Stimulated activated CD8-positive, alpha-beta memory T cell treated with anti-CD3 and anti-CD28 coated beads, Interleukin-7, amount 100 ng/mL, for 24 hours (primary cell): ENCODE measurements around the gene ODAD4.

Experiments
- DNase-seq: peaks from one replicate; pipeline ENCODE4 v3.0.0-alpha.2; 2020; ENCODE audit warnings: low read depth

ODAD4 gene, protein sequence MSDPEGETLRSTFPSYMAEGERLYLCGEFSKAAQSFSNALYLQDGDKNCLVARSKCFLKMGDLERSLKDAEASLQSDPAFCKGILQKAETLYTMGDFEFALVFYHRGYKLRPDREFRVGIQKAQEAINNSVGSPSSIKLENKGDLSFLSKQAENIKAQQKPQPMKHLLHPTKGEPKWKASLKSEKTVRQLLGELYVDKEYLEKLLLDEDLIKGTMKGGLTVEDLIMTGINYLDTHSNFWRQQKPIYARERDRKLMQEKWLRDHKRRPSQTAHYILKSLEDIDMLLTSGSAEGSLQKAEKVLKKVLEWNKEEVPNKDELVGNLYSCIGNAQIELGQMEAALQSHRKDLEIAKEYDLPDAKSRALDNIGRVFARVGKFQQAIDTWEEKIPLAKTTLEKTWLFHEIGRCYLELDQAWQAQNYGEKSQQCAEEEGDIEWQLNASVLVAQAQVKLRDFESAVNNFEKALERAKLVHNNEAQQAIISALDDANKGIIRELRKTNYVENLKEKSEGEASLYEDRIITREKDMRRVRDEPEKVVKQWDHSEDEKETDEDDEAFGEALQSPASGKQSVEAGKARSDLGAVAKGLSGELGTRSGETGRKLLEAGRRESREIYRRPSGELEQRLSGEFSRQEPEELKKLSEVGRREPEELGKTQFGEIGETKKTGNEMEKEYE

DNA sequence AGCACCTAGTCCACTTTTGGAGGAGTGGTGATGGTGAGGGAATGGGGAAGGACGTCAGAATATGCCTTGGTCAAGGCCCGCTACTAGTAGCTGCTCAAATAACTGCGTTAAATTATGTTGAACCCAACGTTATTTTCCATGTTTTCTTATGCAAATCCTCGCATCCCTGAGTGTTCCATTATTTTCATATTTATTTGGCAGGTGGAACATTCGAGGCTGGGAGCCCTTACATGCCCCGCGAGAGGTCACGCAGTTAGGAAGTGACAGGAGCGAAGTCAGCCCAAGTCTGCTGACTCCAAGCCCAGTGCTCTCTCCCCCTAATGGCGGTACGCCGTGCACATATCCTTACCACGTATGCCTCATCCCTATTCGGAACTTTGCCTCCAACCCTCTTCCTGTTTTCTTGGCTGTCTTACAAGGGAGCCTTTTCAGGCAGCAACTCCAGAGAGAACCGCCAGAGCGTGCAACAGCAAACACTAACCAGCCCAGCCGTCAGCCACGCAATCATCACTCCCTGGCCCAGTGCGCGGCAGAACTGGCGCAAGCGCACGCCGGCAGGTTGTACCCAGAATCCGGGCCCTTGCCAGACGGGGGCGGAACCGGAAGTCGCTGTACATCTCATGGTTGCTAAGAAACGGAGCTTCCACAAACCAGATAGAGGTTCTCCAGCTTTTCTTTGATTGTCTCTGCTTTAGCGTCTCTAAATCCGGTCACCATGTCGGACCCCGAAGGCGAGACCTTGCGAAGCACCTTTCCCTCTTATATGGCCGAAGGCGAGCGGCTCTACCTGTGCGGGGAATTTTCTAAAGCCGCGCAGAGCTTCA is at the start of gene ODAD4:
ODAD4 (plus strand) TSS at position 609 of the 824 bp plus-strand sequence; CDS start at position 716, 107 bp downstream.
- peak; percentile 96 for DNase-seq

DNA sequence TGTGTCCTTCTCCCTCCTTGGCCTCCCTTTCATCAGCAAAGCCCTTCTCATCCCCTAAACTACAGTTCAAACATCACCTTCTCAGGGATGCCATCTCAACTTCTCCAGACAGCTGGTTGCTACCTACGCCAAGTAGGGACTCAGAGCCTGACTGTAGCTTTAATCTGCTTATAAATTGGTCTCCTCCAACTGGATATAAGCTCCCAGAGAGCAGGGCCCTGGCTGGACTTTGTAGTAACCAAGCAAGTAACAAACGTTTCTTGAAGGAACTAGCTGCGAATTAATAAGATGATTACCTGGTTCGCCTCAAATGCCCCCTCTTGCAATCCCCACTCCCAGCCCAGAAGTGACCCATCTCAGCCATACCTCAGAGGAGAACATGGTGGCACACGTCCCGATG is 47.7 kb upstream of the ODAD4 start:
- no peak for DNase-seq

DNA sequence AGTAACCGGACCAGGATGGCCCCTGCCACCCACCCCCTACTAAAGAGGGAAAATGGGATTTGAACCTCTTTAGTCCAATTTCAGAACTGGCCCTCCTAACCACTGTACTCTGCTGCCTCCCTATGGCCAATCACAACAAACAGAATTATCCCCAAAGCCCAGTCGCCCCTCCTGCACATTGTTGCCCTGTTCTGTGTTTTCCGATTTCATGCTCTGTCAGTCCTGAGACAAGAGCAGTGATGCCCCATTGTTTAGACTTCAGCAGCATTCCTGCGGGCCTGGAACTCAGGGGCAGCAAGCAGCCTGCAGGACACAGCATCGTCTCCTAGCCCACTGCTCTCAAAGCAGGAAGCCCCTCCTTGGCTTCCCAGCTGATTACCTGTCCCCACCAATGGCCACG is 44.7 kb upstream of the ODAD4 start:
- no peak for DNase-seq

DNA sequence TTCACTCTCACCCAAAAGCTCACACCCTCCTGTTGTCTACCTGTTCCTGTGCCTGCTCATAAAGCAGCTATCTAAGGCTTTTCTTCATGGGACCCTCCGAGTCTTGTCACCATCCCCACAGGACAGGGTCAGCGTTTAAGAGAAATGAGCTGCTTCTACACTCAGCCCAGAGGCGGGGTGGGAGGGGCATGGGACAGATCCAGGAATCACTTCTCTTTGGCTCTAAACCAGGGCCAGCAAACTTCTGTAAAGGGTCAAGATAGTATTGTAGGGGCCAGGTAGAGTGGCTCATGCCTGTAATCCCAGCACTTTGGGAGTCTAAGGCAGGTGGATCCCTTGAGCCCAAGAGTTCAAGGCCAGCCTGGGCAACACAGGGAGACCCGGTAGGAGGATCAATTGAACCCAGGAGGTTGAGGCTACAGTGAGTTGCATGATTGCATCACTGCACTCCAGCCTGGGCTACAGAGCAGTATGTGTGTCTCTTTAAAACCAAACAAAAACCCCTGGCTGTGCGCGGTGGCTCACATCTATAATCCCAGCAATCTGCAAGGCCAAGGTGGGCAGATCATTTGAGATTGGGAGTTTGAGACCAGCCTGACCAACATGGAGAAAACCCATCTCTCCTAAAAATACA is 42.0 kb upstream of the ODAD4 start:
- DNase-seq = no peak

DNA sequence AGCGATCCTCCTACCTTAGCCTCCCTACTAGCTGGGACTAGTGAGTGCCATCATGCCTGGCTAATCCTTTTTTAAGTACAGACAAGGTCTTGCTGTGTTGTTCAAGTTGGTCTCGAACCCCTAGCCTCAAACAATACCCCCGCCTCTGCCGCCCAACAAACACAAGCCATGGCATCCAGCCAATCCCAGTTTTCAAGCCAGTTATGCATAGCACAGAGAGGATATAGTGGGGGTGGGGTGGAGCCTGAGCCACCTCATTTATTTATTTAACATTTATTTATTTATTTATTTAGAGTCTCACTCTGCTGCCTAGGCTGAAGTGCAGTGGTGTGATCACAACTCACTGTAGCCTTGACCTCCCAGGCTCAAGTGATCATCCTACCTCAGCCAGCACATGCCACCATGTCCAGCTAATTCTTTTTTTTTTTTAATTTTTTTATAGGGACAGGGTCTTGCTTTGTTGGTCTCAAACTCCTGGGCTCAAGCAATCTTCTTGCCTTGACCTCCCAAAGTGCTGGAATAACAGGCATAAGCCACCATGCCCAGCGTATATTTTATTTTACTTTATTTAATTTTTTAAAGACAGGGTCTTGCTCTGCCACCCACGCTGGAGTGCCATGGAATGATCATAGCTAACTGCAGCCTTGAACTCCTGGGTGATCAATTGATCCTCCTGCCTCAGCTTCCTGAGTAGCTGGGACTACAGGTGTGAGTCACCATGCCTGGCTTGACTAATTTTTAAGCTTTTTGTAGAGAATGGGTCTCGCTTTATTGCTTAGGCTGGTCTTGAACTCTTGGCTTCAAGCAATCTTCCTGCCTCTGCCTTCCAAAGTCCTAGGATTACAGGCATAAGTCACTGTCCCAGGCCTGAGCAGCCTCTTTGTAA is 39.0 kb upstream of the ODAD4 start:
- DNase-seq = no peak

DNA sequence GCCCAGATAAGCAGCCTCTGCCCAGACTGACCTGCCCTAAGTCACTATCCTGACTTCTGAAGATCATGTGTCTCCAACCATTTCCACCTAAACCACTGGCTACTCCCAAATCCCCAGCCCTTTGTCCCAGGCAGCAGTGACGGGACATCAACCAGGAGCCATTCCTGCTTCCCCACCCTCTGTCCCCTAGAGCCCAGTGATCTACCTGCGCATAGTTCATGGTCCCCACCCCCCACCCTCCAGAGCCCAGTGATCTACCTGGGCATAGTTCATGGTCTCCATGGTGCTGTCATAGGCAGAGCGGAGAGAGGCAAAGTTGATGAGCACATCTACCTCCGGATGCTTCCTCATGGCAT is 38.4 kb upstream of the ODAD4 start:
- no peak for DNase-seq

DNA sequence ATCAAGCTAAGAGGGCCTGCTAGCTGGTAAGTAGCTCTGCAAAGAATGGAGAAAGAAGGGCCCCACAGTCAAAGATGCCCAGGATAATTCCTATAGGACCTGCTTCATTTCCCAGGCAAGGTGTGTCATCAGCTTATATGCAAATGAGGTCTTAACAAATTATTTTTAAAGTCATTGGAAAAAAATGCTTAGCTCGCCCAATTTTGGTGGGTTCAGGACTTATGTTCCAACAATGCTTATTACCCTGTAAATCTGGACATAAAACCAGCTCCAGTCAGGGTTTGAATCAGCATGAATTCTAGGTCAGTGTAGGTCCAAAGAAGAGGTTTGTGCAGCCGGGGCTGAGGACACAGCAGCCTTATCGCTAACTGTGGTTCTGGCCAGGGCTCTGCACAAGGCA is 37.0 kb upstream of the ODAD4 start:
- no peak for DNase-seq

DNA sequence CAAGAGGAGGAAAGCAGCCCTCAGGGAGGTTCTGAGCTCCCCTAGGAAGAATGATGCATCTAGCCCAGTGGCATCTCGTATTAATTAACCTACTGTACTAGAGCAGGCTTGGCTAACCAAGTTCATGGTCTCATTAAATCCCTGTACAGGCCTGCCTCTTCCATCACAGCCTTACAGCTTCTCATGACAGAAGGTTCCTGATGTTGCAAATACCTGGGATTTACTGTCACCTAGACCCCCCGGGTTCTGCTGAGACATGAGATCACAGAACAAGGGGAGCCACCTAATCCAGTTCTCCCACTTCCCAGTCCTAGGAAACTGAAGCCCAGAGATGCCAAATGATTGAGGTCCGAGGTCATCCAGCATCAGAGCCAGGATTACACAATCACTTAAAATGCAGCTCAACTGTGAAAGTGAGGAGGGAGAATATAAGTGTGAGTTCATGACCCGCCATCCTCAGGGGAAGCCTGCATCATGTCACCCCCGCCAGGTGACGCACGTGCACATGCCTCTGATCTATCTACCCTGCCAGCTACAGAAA is 35.6 kb upstream of the ODAD4 start:
- no peak for DNase-seq

DNA sequence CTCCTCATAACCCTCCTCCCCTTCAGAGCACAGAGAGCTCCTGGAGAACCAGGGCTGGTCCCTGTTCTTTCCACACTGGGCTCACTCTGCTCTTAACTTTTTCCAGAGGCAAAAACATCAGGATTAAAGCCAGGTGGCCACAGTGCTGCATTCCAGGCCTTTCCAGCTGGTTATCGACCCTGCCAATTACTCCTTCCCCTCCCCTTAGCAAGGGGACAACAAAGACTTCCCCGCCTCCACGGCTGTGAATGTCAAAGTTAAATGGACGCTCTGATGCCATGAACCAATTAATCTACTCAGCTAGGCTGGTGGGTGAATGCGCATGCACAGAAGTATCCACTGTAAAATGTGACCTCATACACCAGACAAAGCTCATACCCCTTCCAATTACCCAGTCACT is 34.8 kb upstream of the ODAD4 start:
- no peak for DNase-seq

DNA sequence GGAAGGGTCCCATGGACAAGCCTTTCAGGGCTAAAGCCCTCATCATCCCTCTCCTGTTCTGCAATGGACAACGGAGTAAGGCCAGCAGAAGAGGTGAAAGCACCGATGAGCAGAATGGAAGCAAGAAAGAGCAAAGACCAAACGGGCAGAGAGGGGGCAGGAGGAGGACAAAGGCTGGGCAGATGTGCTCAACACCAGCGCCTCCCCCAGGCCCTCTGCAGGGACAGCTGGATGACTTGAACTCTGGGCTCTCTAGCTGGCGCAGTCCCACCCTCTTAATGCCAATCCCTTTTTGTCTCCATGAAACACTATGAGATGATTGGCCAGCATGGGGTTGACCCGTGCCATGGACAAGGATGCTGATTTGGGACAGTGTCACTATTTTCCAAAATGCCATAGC is 33.7 kb upstream of the ODAD4 start:
- DNase-seq = no peak

DNA sequence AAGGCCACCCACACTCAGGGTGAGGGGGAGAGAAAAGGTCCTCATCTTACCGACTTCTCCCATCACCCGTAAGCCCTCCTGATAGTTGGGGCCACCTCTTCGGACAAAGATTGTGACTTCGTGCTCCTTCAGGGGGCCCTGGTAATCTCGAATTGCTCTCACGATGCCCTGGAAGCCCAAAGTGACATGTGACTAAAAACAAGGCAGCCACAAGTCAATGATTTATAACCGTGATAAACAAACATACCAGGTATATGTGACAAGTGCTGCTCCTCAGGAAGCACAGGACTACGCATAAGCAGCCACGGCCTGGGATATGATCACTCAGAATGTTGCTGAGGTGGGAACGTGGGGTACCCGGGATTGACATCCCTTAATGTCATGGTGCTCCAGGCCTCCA is 28.8 kb upstream of the ODAD4 start:
- DNase-seq = no peak

DNA sequence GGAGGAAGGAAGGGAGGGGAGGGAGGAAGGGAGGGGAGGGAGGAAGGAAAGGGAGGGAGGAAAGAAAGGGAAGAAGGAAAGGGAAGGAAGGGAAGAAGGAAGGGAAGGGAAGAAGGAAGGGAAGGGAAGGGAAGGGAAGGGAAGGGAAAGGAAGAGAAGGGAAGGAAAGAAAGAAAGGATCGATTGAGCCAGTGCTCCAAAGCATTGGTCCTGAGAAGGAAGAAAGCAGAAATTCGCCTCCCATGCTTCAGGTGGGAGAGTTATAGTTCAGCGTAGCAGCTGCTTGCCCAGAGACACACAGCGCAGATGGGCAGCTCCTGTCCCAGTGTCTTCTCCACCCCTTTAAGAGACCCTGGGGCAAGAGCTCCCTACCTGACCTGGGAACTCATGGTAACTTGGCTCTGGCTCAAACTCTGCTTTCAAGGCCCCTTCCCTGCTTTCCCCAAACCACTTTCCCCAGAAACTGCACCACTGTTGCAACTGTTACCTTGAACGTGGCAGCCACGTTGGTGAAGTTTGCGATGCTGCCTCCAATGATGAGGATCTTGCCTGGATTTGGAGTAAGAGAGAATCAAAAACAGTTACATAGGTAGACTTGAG is 26.1 kb upstream of the ODAD4 start:
- DNase-seq = no peak

DNA sequence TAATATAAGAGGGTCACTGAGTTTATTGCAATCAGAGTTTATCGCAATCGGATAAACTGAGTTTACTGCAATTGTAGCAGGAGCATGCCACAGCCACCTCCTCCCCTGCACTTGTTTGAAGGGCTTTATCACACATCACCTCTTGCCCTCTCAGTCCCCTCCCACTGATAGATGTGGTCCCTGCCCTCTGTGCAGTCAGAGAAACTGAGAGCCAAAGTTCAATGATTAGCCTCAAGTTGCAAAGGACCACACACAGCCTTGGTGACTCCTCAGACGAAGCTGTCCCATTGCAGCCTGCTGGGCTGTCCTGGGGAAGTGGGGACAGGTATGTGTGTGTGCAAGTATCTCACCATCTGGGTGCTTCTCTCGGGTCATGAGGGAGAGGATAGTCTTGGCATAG is 25.2 kb upstream of the ODAD4 start:
- no peak for DNase-seq

DNA sequence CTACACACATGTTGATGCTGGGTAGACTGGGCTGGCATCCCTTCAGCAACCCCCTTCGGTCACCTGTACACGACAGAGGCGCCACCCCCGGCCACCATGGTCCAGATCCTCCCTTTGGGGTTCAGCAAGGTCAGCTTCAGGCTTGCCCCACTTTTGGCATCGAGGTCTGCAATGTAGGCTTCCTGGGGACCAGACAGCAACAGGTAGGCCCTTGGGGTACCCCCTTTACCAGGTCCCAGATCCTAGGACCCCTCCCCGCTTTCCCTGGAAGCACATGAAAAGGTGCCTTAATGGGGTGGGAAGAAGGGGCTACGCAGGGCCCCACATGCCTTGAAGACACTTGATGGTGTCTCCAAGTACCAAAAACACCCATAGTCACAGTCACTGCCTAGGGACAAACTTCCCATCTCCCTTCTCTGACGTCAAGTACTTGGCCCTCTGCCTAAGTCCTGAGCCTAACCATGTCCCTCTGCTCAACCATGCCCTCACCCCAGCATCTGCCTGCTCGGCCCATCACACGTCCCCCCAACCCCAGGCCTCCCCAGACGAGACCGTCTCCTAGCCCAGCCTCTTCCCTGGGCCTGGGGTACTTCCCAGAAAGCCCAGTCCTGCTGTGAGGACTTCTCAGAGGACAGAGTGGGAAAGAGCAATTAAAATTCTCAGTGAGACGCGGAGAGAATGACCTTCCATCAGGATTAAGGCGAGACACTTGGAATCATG is 23.8 kb upstream of the ODAD4 start:
- no peak for DNase-seq

DNA sequence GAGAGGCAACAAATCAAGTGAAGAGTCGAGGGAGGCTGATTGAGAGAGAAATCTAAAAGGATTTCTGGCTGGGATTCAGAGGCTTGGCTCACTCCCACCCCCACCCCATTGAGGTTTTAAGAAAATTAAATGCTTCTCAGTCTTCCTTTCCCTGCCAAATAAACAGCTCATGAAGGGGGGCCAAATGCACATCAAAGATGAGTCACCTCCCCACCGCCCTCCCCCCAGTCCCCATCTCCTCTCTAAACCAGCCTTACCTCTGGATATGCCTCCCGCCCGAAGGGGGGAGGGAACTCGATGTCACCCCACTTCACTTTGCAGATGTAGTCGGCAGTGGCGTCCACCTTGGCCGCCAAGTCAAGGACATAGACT is 23.2 kb upstream of the ODAD4 start:
- DNase-seq = no peak

DNA sequence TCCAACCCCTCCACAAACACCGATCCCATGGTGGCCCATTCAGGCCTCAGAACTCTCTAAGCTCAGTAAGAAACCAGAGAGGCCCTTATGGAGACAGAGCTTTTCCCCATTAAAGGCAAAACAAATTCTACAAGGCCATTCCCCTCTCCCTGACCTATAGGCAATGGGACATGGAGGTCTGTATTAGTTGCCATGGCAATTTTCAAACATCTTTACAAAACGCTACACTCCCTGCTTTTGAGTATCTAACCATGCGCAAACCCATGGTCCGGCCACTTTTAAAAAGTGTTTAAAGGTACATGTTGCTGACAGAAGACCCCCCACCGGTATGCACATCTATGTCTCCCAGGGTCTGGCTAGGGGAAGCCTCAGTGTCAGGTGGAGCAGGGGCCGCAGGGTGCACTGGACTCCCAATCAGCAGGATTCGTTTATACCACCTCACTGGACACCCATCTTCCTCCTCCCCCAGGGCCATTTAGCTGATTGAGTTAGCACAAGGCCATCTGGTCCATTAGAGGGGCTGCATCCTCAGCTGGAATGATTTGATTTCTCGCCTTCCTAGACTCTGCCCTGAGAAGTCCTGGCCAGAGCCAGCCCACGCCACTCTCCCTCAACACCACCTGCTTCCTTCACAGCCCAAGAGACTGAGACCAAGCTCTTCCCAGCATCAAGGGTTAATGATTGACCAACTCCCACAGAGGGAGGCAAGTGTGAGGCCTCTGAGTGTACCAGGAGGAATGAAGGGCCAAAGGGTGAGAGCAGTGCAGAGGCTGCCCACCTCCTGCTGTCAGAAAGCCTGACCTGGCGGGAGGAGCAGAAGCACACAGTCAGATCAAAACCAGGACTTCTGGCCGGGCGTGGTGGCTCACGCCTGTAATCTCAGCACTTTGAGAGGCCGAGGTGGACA is 22.5 kb upstream of the ODAD4 start:
- DNase-seq = no peak

DNA sequence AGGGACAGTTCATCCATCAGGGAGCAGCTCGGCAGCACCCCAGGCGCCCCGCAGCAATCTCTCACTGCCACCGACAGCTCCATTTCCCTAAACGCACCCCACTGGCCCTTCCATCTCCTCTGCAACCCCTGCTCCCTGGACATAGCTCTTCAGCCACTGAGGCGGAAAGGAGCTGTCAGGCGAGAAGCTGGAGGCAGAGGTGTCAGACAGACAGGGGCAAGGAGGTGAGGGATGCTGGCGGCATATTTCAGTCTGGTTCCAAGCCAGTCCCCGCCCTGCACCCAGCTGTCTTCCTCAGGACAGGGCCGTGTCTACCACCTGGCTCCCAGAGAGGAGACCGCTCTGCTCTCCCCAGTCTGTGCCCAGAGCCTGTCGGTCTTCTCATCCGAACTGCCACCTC is 21.3 kb upstream of the ODAD4 start:
- DNase-seq = no peak

DNA sequence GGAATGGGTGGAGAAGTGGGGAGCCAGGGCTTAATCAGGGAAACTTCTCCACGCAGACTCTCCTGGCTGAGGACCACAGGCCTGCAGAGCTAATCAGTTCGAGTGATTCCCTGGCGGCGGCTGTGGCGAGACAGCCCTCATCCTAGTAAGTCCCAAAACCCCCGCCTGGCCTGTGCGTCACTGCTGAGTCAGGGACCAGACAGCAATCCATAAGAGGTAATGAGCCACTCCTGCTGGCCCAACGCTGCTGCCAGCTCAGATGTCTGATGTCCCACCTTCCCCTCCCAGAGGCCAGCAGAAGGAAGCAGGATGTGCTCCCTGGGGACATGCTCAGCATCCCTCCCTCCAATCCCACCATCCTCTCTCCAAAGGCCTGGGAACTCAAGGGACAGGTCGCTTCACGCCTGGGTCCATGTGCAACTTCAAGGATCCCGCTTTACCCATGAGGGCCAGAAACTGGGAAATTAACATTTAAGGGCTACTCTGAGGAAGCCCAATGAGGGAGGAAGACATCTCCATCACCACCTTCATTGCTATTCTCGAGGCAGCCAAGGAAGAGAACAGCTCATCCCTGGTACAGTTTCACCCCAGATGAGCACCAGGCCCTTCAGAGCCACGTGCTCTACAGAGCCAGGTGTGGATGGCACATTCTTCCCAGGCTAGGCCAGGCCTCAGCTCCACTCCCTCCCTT is 19.6 kb upstream of the ODAD4 start:
- DNase-seq = no peak
